ENCODE data around the gene DLGAP4. TPM values are rescaled to one million over a fixed set of nuclear protein-coding genes. Genes with fewer than 3 reads are reported as not detected.

The DLGAP4 gene
- total and polyA plus RNA-seq, 9 donors: 13.0 to 63.9 (median 52.2) TPM

GRCh38 chr20:36547186-36548005, 241.3 kb downstream of the DLGAP4 start:
- no peak overlapping the region for H3K27ac ChIP-seq (ENCODE audit: low read length)
- DNase-seq: no peak
- peaks cover 52% of the 10 kb centered on the region for H3K36me3 ChIP-seq (ENCODE audit: control insufficient read depth, insufficient read depth, low read length)
- H3K27me3 ChIP-seq (ENCODE audit: control insufficient read depth, insufficient read depth, low read length): no peaks in the 10 kb centered on the region
- H3K9me3 ChIP-seq (replicated peaks; ENCODE audit: control insufficient read depth, low read depth, low read length): no peaks in the 10 kb centered on the region
- H3K4me1 ChIP-seq (ENCODE audit: control insufficient read depth, insufficient read depth, low read length): peaks cover 37% of the 10 kb centered on the region
- no peak overlapping the region for H3K4me3 ChIP-seq (ENCODE audit: low read length)
- WGBS (ENCODE audit: insufficient coverage): 80% methylated on average over 8 of the region's 12 CpGs

DNA sequence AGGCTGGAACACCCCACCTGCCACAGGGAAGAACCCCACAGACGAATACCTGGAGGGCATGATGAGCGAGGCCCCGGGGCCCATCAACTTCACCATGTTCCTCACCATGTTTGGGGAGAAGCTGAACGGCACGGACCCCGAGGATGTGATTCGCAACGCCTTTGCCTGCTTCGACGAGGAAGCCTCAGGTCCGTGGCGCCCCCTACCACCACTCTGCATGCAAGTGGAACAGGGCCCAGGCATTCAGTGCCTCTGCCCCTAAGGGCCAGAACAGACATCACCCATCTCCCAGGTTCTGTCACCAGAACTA, 241.8 kb downstream of the DLGAP4 start:
- no peaks in the 10 kb centered on the region for H3K9me3 ChIP-seq (replicated peaks; ENCODE audit: control insufficient read depth, low read depth, low read length)
- DNase-seq: no peak
- H3K36me3 ChIP-seq (ENCODE audit: control insufficient read depth, insufficient read depth, low read length): peaks cover 52% of the 10 kb centered on the region
- H3K4me1 ChIP-seq (ENCODE audit: control insufficient read depth, insufficient read depth, low read length): peaks cover 32% of the 10 kb centered on the region
- no peak overlapping the region for H3K4me3 ChIP-seq (ENCODE audit: low read length)
- H3K27me3 ChIP-seq (ENCODE audit: control insufficient read depth, insufficient read depth, low read length): no peaks in the 10 kb centered on the region
- H3K27ac ChIP-seq (ENCODE audit: low read length): no peak overlapping the region
- 64% methylated on average over 7 of the region's 12 CpGs for WGBS (ENCODE audit: insufficient coverage)

GRCh38 chr20:36548704-36549627, 242.8 kb downstream of the DLGAP4 start:
- Histone ChIP-seq H3K27me3 (ENCODE audit: control insufficient read depth, insufficient read depth, low read length) (no peaks in the 10 kb centered on the region), H3K4me3 (ENCODE audit: low read length) (no peak overlapping the region), H3K9me3 (replicated peaks; ENCODE audit: control insufficient read depth, low read depth, low read length) (no peaks in the 10 kb centered on the region), H3K36me3 (ENCODE audit: control insufficient read depth, insufficient read depth, low read length) (peaks cover 48% of the 10 kb centered on the region), H3K4me1 (ENCODE audit: control insufficient read depth, insufficient read depth, low read length) (peaks cover 22% of the 10 kb centered on the region), H3K27ac (ENCODE audit: low read length) (no peak overlapping the region)
- WGBS (ENCODE audit: insufficient coverage): 78% methylated on average over 11 of the region's 23 CpGs
- no peak for DNase-seq

DNA sequence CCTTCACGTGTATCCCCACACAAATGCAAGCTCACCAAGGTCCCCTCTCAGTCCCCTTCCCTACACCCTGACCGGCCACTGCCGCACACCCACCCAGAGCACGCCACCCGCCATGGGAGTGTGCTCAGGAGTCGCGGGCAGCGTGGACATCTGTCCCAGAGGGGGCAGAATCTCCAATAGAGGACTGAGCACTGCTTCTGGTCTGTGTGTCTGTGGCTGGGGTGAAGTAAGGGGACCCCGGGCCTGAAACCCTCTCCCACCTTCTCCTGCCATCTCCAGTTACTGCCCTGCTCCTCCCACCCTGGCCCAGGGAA, 243.4 kb downstream of the DLGAP4 start:
- Histone ChIP-seq H3K36me3 (ENCODE audit: control insufficient read depth, insufficient read depth, low read length) (peaks cover 44% of the 10 kb centered on the region), H3K27me3 (ENCODE audit: control insufficient read depth, insufficient read depth, low read length) (no peaks in the 10 kb centered on the region), H3K9me3 (replicated peaks; ENCODE audit: control insufficient read depth, low read depth, low read length) (no peaks in the 10 kb centered on the region), H3K4me3 (ENCODE audit: low read length) (no peak overlapping the region), H3K27ac (ENCODE audit: low read length) (no peak overlapping the region), H3K4me1 (ENCODE audit: control insufficient read depth, insufficient read depth, low read length) (peaks cover 16% of the 10 kb centered on the region)
- WGBS (ENCODE audit: insufficient coverage): 100% methylated on average over 1 of the region's 9 CpGs
- no peak for DNase-seq

DNA sequence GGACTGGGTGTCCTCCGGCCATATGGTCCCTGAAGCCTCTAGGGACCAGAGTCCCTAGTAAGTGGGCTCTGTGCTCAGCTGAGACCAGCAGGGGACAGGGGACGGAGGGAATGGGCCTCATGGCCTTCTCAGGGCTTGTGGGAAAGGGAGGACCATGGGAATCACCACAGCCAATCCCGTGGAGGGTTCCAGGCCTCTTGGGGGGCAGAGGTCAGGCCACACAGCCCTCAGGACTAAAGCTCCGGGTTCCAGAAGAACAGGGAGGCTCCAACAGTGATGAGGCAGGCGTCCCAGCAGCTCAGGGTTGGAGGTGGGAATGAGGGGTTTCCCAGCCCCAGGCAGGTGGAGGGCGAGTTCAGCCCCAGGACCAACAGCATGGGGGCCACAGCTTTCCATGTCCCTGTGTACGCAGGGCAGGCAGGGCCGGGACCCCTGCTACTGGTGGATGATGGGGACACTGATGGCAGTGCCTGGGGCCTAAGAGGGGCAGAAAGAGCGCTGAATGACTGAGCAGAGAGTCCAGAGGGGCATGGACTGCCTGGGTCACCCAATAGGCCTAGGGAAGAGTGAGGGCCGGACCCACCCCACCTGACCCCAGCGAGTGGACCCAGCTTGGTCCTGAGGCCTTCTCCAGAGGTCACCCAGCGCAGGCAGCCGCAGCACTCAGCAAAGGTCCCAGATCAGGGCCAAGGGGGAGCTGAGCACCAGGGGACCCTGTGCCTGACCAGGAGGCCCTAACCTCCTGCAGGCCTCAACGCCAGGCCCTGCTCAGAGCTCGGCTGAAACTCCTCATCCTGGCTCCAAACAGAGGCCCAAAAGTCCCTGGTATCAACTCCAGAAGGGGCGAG, 244.0 kb downstream of the DLGAP4 start:
- H3K9me3 ChIP-seq (replicated peaks; ENCODE audit: control insufficient read depth, low read depth, low read length): no peaks in the 10 kb centered on the region
- no peak overlapping the region for H3K4me3 ChIP-seq (ENCODE audit: low read length)
- no peaks in the 10 kb centered on the region for H3K27me3 ChIP-seq (ENCODE audit: control insufficient read depth, insufficient read depth, low read length)
- H3K36me3 ChIP-seq (ENCODE audit: control insufficient read depth, insufficient read depth, low read length): peaks cover 39% of the 10 kb centered on the region
- no peak for DNase-seq
- H3K27ac ChIP-seq (ENCODE audit: low read length): no peak overlapping the region
- 79% methylated on average over 14 of the region's 16 CpGs for WGBS (ENCODE audit: insufficient coverage)
- peaks cover 11% of the 10 kb centered on the region for H3K4me1 ChIP-seq (ENCODE audit: control insufficient read depth, insufficient read depth, low read length)

DNA sequence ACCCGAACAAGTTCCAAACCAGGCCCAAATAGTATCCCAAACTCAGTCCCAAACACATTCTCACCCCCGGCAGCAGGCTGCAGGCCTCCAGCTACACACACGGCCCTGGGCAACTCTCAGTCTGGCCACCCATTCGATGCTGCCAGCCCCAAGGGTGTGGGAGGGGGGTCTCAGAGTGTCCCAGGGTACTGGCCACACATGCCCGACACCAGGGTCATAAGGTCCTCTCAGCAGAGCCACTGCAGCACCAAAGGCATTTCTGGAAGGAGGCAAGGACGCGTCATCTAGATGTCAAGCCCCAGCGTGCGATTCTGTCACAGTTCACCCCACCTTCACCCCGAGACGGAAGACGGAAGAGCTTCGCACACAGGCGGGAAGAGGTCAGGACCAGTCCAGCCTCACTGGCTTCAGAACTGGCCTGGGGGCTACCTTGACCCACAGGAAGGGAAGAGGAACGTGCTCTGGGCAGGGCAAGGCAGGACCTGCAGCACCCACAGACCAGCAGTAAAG, 244.7 kb downstream of the DLGAP4 start:
- Histone ChIP-seq H3K9me3 (replicated peaks; ENCODE audit: control insufficient read depth, low read depth, low read length) (no peaks in the 10 kb centered on the region), H3K4me1 (ENCODE audit: control insufficient read depth, insufficient read depth, low read length) (peaks cover 11% of the 10 kb centered on the region), H3K36me3 (ENCODE audit: control insufficient read depth, insufficient read depth, low read length) (peaks cover 37% of the 10 kb centered on the region), H3K4me3 (ENCODE audit: low read length) (no peak overlapping the region), H3K27ac (ENCODE audit: low read length) (no peak overlapping the region), H3K27me3 (ENCODE audit: control insufficient read depth, insufficient read depth, low read length) (no peaks in the 10 kb centered on the region)
- DNase-seq: no peak
- 71% methylated on average over 10 of the region's 15 CpGs for WGBS (ENCODE audit: insufficient coverage)

- Histone ChIP-seq H3K27ac (ENCODE audit: low read length) (no peak overlapping the region), H3K9me3 (replicated peaks; ENCODE audit: control insufficient read depth, low read depth, low read length) (no peaks in the 10 kb centered on the region), H3K36me3 (ENCODE audit: control insufficient read depth, insufficient read depth, low read length) (no peaks in the 10 kb centered on the region), H3K27me3 (ENCODE audit: control insufficient read depth, insufficient read depth, low read length) (no peaks in the 10 kb centered on the region), H3K4me1 (ENCODE audit: control insufficient read depth, insufficient read depth, low read length) (peaks cover 2% of the 10 kb centered on the region), H3K4me3 (ENCODE audit: low read length) (no peak overlapping the region)
- no peak for DNase-seq
- 60% methylated on average over 1 of the region's 2 CpGs for WGBS (ENCODE audit: insufficient coverage)
Measured at GRCh38 chr20:36555248-36555647, 249.1 kb downstream of the DLGAP4 start.

- Histone ChIP-seq H3K4me1 (ENCODE audit: control insufficient read depth, insufficient read depth, low read length) (no peaks in the 10 kb centered on the region), H3K4me3 (ENCODE audit: low read length) (no peak overlapping the region), H3K36me3 (ENCODE audit: control insufficient read depth, insufficient read depth, low read length) (no peaks in the 10 kb centered on the region), H3K9me3 (replicated peaks; ENCODE audit: control insufficient read depth, low read depth, low read length) (peaks cover 8% of the 10 kb centered on the region), H3K27ac (ENCODE audit: low read length) (no peak overlapping the region), H3K27me3 (ENCODE audit: control insufficient read depth, insufficient read depth, low read length) (no peaks in the 10 kb centered on the region)
- DNase-seq: no peak
- 40% methylated on average over 2 of the region's 2 CpGs for WGBS (ENCODE audit: insufficient coverage)
Measured at GRCh38 chr20:36562724-36563123, 256.6 kb downstream of the DLGAP4 start.

- WGBS (ENCODE audit: insufficient coverage): no CpG with 5 or more reads among the region's 1 CpG
- H3K27ac ChIP-seq (ENCODE audit: low read length): no peak overlapping the region
- H3K4me1 ChIP-seq (ENCODE audit: control insufficient read depth, insufficient read depth, low read length): no peaks in the 10 kb centered on the region
- no peak for DNase-seq
- H3K36me3 ChIP-seq (ENCODE audit: control insufficient read depth, insufficient read depth, low read length): no peaks in the 10 kb centered on the region
- no peaks in the 10 kb centered on the region for H3K27me3 ChIP-seq (ENCODE audit: control insufficient read depth, insufficient read depth, low read length)
- H3K4me3 ChIP-seq (ENCODE audit: low read length): no peak overlapping the region
- H3K9me3 ChIP-seq (replicated peaks; ENCODE audit: control insufficient read depth, low read depth, low read length): peaks cover 8% of the 10 kb centered on the region
Measured at GRCh38 chr20:36563374-36563773, 257.2 kb downstream of the DLGAP4 start.

Data from muscle of leg (tissue), 11 donors.